ENCODE results near the gene ATG101.

- TF ChIP-seq CTCF (IDR thresholded peaks at IDR 0.05): no peak
- no peak for TF ChIP-seq EZH2 (IDR thresholded peaks at IDR 0.05)
- no peak for TF ChIP-seq EZH2phosphoT487 (IDR thresholded peaks at IDR 0.05)
Observed at GRCh38 chr12:52097045-52097666, 27.4 kb downstream of the ATG101 start.

Measured in neural progenitor cell (in vitro differentiated cells).